HepG2 (cell line): ENCODE data around the gene MRM1. TPM values are rescaled to one million over a fixed set of nuclear protein-coding genes. Genes with fewer than 3 reads are reported as not detected.

Experiments used
- AHR ChIP-seq: IDR thresholded peaks from 2 replicates; pipeline ENCODE4 v1.6.1; 2018; ENCODE audit warnings: missing genetic modification reagents, missing compliant biosample characterization
- ARID4A ChIP-seq: sonication (generic); formaldehyde crosslinking; IDR thresholded peaks from 2 replicates; pipeline ENCODE4 v1.5.0; 2020; ENCODE audit warnings: mild to moderate bottlenecking, missing genetic modification reagents, borderline replicate concordance
- FOXA1 ChIP-seq, 2 experiments: fragments of 450-650 bp in 1 of 2; sonication (generic) in 1 of 2; formaldehyde crosslinking in 1 of 2; IDR thresholded peaks; 2 replicates each; pipeline versions ENCODE4 v1.4.0 to v1.6.1; 2016 to 2020; ENCODE audit warnings: missing genetic modification reagents in 1 of 2
- FUBP1 ChIP-seq: sonication (generic); formaldehyde crosslinking; IDR thresholded peaks from 2 replicates; pipeline ENCODE4 v1.5.1; 2020; ENCODE audit warnings: missing genetic modification reagents, mild to moderate bottlenecking, borderline replicate concordance
- GMEB2 ChIP-seq: IDR thresholded peaks from 2 replicates; pipeline ENCODE4 v1.6.1; 2016; ENCODE audit warnings: missing biosample characterization, missing genetic modification reagents, low read depth
- HNRNPH1 ChIP-seq: fragments of 200-400 bp; formaldehyde crosslinking; optimal IDR thresholded peaks from 2 replicates; pipeline ENCODE3; 2017; ENCODE audit warnings: mild to moderate bottlenecking, low read depth, low read length
- MTA1 ChIP-seq: sonication (generic); formaldehyde crosslinking; IDR thresholded peaks from 2 replicates; pipeline ENCODE4 v1.4.0; 2020; ENCODE audit warnings: missing genetic modification reagents, mild to moderate bottlenecking, borderline replicate concordance
- MYNN ChIP-seq: sonication (generic); formaldehyde crosslinking; IDR thresholded peaks from 2 replicates; pipeline ENCODE4 v1.4.0; 2020; ENCODE audit warnings: mild to moderate bottlenecking, low read depth, missing genetic modification reagents
- SMC3 ChIP-seq: IDR thresholded peaks from 2 replicates; pipeline ENCODE4 v1.6.1; 2011; ENCODE audit warnings: low read length, improper control_type of control experiment
- TOPORS ChIP-seq: sonication (generic); formaldehyde crosslinking; IDR thresholded peaks from 2 replicates; pipeline ENCODE4 v1.8.0; 2023; ENCODE audit warnings: mild to moderate bottlenecking, missing genetic modification reagents
- ZNF446 ChIP-seq: sonication (generic); formaldehyde crosslinking; IDR thresholded peaks from 2 replicates; pipeline ENCODE4 v1.5.0; 2020; ENCODE audit warnings: mild to moderate bottlenecking, missing genetic modification reagents
- ZSCAN25 ChIP-seq: sonication (generic); formaldehyde crosslinking; IDR thresholded peaks from 2 replicates; pipeline ENCODE4 v1.8.0; 2022; ENCODE audit warnings: mild to moderate bottlenecking, missing genetic modification reagents
- polyA plus RNA-seq, 8 experiments: library from polyadenylated mRNA; depleted of rRNA in 3 of 8; stranded (reverse) in 7 of 8; unstranded in 1 of 8; fragments of >200 nt; fragmentation: Illumina TruSeq in 4 of 8; extraction: Trizol in 4 of 8; gene quantifications; 2 replicates each; pipeline versions ENCODE4 v1.2.1 to v1.2.3, GENCODE V29; 2011 to 2016; ENCODE audit warnings: low read depth in 4 of 8, missing spikeins in 1 of 8, mixed read lengths in 1 of 8; ENCODE audit not compliant: insufficient read depth in 1 of 8
- total RNA-seq, 5 experiments: library from RNA; depleted of rRNA; stranded (reverse); fragments of >200 nt; fragmentation: Illumina TruSeq; extraction: Trizol; gene quantifications; 2 replicates each; pipeline ENCODE4 v1.2.3, GENCODE V29; 2016; ENCODE audit warnings: low read depth in 1 of 5
- TF ChIP-seq, protein P1 (sequence below): sonication (generic); formaldehyde crosslinking; IDR thresholded peaks from 2 replicates; pipeline ENCODE4 v1.9.0; 2021; ENCODE audit warnings: missing genetic modification reagents, borderline replicate concordance
- TF ChIP-seq, protein P2 (sequence below): sonication (generic); IDR thresholded peaks from 2 replicates; pipeline ENCODE4 v1.6.1; 2016; ENCODE audit warnings: low read depth, borderline replicate concordance

The MRM1 gene
- total and polyA plus RNA-seq, 2 of the 13 experiments (the other 11 are each of a cell fraction or from before 2014, with no cell fraction given) = 4.1 to 11.3 TPM

- TF ChIP-seq HNRNPH1 = peak; percentile 63
- TF ChIP-seq, protein P1, sequence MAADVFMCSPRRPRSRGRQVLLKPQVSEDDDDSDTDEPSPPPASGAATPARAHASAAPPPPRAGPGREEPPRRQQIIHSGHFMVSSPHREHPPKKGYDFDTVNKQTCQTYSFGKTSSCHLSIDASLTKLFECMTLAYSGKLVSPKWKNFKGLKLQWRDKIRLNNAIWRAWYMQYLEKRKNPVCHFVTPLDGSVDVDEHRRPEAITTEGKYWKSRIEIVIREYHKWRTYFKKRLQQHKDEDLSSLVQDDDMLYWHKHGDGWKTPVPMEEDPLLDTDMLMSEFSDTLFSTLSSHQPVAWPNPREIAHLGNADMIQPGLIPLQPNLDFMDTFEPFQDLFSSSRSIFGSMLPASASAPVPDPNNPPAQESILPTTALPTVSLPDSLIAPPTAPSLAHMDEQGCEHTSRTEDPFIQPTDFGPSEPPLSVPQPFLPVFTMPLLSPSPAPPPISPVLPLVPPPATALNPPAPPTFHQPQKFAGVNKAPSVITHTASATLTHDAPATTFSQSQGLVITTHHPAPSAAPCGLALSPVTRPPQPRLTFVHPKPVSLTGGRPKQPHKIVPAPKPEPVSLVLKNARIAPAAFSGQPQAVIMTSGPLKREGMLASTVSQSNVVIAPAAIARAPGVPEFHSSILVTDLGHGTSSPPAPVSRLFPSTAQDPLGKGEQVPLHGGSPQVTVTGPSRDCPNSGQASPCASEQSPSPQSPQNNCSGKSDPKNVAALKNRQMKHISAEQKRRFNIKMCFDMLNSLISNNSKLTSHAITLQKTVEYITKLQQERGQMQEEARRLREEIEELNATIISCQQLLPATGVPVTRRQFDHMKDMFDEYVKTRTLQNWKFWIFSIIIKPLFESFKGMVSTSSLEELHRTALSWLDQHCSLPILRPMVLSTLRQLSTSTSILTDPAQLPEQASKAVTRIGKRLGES (CRISPR knock-in tag) = no peak
- TF ChIP-seq TOPORS (CRISPR knock-in tag) = no peak
- no peak for TF ChIP-seq MYNN (CRISPR knock-in tag)
- TF ChIP-seq, protein P2, sequence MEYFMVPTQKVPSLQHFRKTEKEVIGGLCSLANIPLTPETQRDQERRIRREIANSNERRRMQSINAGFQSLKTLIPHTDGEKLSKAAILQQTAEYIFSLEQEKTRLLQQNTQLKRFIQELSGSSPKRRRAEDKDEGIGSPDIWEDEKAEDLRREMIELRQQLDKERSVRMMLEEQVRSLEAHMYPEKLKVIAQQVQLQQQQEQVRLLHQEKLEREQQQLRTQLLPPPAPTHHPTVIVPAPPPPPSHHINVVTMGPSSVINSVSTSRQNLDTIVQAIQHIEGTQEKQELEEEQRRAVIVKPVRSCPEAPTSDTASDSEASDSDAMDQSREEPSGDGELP = peak; percentile 25; the same call in 1 of the 2 replicates
- no peak for TF ChIP-seq FUBP1 (CRISPR knock-in tag)
- no peak for TF ChIP-seq AHR (CRISPR knock-in tag)
- TF ChIP-seq ZSCAN25 (CRISPR knock-in tag) = peak; percentile 47
- TF ChIP-seq FOXA1 (IDR thresholded peaks at IDR 0.05) = no peak
- TF ChIP-seq FOXA1 (CRISPR knock-in tag; IDR thresholded peaks at IDR 0.05) = peak; percentile 5; the same call in 1 of the 2 replicates
- TF ChIP-seq MTA1 (CRISPR knock-in tag) = peak; percentile 52; the same call in 1 of the 2 replicates
- TF ChIP-seq ARID4A = peak; percentile 99
- no peak for TF ChIP-seq SMC3
- TF ChIP-seq ZNF446 = peak; percentile 76; the same call in 1 of the 2 replicates
- TF ChIP-seq GMEB2 (CRISPR knock-in tag) = no peak
Measured at GRCh38 chr17:36601303-36602029, at the start of gene MRM1 (continued).
